GM13976 (cell line): Measurements from ENCODE around the gene CARS2.
"Not testable (repeated sequence)": the region's sequence is repeated elsewhere in the genome, so short reads cannot be mapped to it uniquely, and the experiment has no call there.

Source experiments
- DNase-seq: peaks from one replicate; pipeline ENCODE4 v3.0.0; 2012; ENCODE audit warnings: low spot score
- in situ Hi-C: fragments of 300-500 bp; cut with MboI; formaldehyde crosslinking; loops from one replicate; pipeline ENCODE4 v1.12.0; 2022; ENCODE audit warnings: low sequenced_read_pairs, mixed read lengths, inconsistent platforms; ENCODE audit not compliant: unreplicated experiment
- TF ChIP-seq, protein P1 (sequence below): IDR thresholded peaks from 2 replicates; pipeline ENCODE4 v1.5.1; 2012; ENCODE audit warnings: borderline replicate concordance, mild to moderate bottlenecking; ENCODE audit not compliant: insufficient read depth; ENCODE audit errors: extremely low read depth, missing control alignments, control extremely low read depth

Gene CARS2

DNA sequence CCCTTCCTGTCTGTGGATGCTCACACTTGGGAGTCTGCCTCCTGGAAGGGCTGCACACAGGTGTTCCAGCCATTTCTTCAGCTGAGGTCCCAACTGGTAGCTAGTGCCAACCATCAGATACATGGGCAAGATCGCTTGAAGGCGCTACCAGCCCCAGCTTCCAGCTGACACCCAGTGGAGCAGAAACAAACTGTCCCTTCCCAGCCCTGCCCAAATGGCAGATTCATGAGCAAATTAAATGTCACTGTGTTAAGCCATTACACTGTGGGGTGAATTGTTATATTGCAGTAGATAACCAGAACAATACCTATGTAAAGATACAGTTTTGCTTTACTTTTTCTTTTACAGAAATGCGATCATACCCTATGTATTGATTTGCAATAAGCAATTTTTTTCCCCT is 25.2 kb upstream of the CARS2 start:
- TF ChIP-seq, protein P1, sequence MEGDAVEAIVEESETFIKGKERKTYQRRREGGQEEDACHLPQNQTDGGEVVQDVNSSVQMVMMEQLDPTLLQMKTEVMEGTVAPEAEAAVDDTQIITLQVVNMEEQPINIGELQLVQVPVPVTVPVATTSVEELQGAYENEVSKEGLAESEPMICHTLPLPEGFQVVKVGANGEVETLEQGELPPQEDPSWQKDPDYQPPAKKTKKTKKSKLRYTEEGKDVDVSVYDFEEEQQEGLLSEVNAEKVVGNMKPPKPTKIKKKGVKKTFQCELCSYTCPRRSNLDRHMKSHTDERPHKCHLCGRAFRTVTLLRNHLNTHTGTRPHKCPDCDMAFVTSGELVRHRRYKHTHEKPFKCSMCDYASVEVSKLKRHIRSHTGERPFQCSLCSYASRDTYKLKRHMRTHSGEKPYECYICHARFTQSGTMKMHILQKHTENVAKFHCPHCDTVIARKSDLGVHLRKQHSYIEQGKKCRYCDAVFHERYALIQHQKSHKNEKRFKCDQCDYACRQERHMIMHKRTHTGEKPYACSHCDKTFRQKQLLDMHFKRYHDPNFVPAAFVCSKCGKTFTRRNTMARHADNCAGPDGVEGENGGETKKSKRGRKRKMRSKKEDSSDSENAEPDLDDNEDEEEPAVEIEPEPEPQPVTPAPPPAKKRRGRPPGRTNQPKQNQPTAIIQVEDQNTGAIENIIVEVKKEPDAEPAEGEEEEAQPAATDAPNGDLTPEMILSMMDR, result no peak
- in situ Hi-C loops, result no loop called here
- no peak for DNase-seq

DNA sequence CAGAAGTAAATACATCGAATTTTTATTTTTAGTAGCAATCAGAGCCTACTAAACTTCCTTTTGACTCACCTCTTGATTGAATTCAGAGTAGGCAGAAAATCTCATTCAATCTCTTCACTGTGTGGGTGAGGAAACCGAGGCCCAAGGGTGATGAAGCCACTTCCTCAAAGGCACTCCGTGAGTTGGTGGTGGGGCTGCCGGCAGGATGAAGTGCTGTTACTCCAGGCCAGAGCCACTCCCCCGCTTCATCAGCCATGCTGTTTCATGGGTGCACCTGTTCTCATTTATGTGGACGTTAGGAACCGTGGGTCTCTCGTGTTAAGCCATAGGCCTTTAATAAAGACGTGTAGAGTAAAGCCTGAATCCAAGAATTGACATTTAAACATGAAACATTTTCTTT is 20.8 kb upstream of the CARS2 start:
- in situ Hi-C loops, result no loop called here
- DNase-seq, result peak; percentile 47
- TF ChIP-seq, protein P1, result no peak

DNA sequence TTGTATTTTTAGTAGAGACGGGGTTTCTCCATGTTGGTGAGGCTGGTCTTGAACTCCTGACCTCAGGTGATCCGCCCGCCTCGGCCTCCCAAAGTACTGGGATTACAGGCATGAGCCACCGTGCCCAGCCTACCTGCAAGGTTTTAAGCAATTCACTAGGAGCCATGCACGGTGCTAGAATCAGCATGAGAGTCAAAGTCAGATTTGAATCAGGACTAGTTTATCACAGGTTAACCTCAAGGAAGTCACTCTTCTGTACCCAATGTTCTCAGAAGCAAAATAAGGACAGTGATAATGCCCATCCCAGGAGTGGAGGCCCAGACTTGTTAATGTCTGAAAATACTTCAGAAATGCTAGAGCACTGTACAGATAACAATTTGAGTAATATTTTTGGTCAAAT is 20.2 kb upstream of the CARS2 start:
- in situ Hi-C loops, DNase-seq: not testable (repeated sequence)

DNA sequence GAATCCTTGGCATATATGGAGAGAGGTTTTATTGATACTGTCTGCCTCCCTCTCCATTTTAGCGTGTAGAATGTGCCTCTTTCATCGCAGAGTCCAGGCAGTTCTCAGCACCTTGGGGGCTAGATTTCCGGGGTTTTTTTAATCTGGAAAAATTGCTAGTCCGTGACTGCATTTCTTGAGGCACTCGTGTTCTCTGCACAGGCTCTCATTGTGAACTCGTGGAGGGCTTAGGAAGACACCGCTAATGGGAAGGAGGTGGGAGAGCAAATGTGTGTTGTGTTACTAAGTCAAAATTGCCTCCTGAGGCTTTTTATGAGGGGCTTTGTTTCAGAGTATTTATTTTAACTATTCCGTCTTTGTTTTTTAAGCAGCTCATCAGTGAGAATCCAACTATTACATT is 17.7 kb upstream of the CARS2 start:
- in situ Hi-C loops, result no loop called here
- TF ChIP-seq, protein P1, result no peak
- DNase-seq, result no peak

DNA sequence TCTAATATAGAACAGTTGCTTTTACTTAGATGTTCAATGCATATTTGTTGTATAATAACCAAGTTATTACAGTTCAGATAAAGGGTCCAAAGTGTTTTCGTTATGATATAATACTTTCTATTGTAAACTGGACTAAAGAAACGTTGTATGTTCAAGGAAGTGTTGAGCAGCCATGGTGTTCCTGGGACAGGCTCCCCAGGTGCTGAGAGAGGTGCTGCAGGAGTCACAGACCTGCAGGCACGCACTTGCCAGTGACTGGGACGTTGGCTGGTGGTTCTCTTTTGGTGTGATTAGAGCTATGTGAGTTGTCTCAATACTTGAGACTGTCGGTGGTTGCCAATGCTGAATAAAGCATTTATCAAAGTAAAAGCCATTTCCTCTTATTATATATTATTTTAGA is 17.1 kb upstream of the CARS2 start:
- TF ChIP-seq, protein P1, result no peak
- no peak for DNase-seq
- in situ Hi-C loops, result no loop called here

DNA sequence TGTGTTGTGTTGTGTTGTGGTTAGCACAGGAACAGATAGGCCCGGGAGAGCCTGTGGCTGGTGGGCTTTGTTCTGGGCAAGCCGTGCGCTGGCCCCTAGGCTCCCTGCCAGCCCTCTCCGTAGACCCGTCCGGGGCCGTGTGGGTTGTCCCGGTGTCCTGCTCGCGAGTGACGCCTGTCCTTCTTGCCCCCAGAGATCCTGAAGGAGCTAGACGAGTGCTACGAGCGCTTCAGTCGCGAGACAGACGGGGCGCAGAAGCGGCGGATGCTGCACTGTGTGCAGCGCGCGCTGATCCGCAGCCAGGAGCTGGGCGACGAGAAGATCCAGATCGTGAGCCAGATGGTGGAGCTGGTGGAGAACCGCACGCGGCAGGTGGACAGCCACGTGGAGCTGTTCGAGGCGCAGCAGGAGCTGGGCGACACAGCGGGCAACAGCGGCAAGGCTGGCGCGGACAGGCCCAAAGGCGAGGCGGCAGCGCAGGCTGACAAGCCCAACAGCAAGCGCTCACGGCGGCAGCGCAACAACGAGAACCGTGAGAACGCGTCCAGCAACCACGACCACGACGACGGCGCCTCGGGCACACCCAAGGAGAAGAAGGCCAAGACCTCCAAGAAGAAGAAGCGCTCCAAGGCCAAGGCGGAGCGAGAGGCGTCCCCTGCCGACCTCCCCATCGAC is 13.3 kb upstream of the CARS2 start:
- no peak for DNase-seq
- in situ Hi-C loops, result no loop called here

GRCh38 chr13:110716247-110716515 is 10.3 kb upstream of the CARS2 start:
- no peak for DNase-seq
- TF ChIP-seq, protein P1, result no peak
- in situ Hi-C loops, result no loop called here

More for the DNA sequence above, 13.3 kb upstream of the CARS2 start:
- TF ChIP-seq, protein P1, result no peak
